Left lobe of liver (tissue), 2 donors: ENCODE data around the gene PCDHB2. TPM values are rescaled to one million over a fixed set of nuclear protein-coding genes. Genes with fewer than 3 reads are reported as not detected.
A peak's percentile ranks its signal among the peaks of the same experiment; 100 is the strongest.
"Not testable (repeated sequence)": the region's sequence is repeated elsewhere in the genome, so short reads cannot be mapped to it uniquely, and the experiment has no call there.

Experiments
- ATAC-seq: fragments of 200-7000 bp; cut with Tn5 transposase; one replicate; pipeline ENCODE4 v1.9.1; 2020; ENCODE audit warnings: mild to moderate bottlenecking, moderate library complexity
- DNase-seq: peaks from one replicate; pipeline ENCODE4 v3.0.0-alpha.2; 2020; ENCODE audit warnings: low spot score
- total RNA-seq: library from RNA; stranded (reverse); gene quantifications from one replicate; pipeline ENCODE4 v1.2.1, GENCODE V29; 2021
- donor health status: DM: no; HTN: no; CAD: no; lungs with moderate emphysema.
- donor health status: DM: no; HTN: yes; CAD: no.

PCDHB2 gene
- 0.08 TPM for total RNA-seq

- no peak for ATAC-seq
Observed at GRCh38 chr5:141094481-141095262, at the start of gene PCDHB2. Gene PCDHB2, plus strand, starts transcription at chr5:141094615. Its CDS starts 176 bp downstream, at chr5:141094791.

GRCh38 chr5:141050622-141051520, 43.5 kb upstream of the PCDHB2 start, which contains the start of gene PCDHB1:
Gene PCDHB1, plus strand, starts transcription at chr5:141051374. Its CDS starts 97 bp downstream, at chr5:141051471.
- DNase-seq (no peak), ATAC-seq (peak; percentile 91)

More at GRCh38 chr5:141094481-141095262, at the start of gene PCDHB2:
- DNase-seq: no peak

- DNase-seq: no peak
- ATAC-seq: peak; percentile 59
Observed at GRCh38 chr5:141051521-141051866, 42.9 kb upstream of the PCDHB2 start.

- no peak for ATAC-seq
- DNase-seq: no peak
Observed at GRCh38 chr5:141077826-141078225, 16.6 kb upstream of the PCDHB2 start.

- ATAC-seq: no peak
Observed at GRCh38 chr5:141082228-141082627, 12.2 kb upstream of the PCDHB2 start.

GRCh38 chr5:141084487-141084989, 9.9 kb upstream of the PCDHB2 start:
- ATAC-seq (peak; percentile 100), DNase-seq (peak; percentile 55)

More at GRCh38 chr5:141082228-141082627, 12.2 kb upstream of the PCDHB2 start:
- DNase-seq: no peak

GRCh38 chr5:141095263-141095641, 837 bp downstream of the PCDHB2 start:
- no peak for ATAC-seq
- no peak for DNase-seq

GRCh38 chr5:141096181-141096580, 1.8 kb downstream of the PCDHB2 start:
- not testable (repeated sequence) for ATAC-seq, DNase-seq

- not testable (repeated sequence) for DNase-seq, ATAC-seq
Observed at GRCh38 chr5:141096586-141096985, 2.2 kb downstream of the PCDHB2 start.

- ATAC-seq (no peak), DNase-seq (no peak)
Observed at GRCh38 chr5:141100243-141100805, 5.9 kb downstream of the PCDHB2 start, which contains the start of gene PCDHB3. Gene PCDHB3, plus strand, starts transcription at chr5:141100473. Its CDS starts 177 bp downstream, at chr5:141100650.

GRCh38 chr5:141101059-141101458, 6.6 kb downstream of the PCDHB2 start:
- ATAC-seq (no peak), DNase-seq (no peak)

GRCh38 chr5:141102070-141102469, 7.7 kb downstream of the PCDHB2 start:
- ATAC-seq, DNase-seq: not testable (repeated sequence)

- not testable (repeated sequence) for DNase-seq, ATAC-seq
Observed at GRCh38 chr5:141102471-141102870, 8.1 kb downstream of the PCDHB2 start.

- DNase-seq (no peak), ATAC-seq (no peak)
Observed at GRCh38 chr5:141105350-141105749, 10.9 kb downstream of the PCDHB2 start.

GRCh38 chr5:141119250-141119649, 24.8 kb downstream of the PCDHB2 start:
- ATAC-seq (no peak), DNase-seq (no peak)

GRCh38 chr5:141121563-141121962, 27.1 kb downstream of the PCDHB2 start, which contains the start of gene PCDHB4:
Gene PCDHB4, plus strand, starts transcription at chr5:141121818. Its CDS starts 181 bp downstream, at chr5:141121999.
- ATAC-seq (no peak), DNase-seq (no peak)

GRCh38 chr5:141121985-141122384, 27.6 kb downstream of the PCDHB2 start:
- no peak for DNase-seq

GRCh38 chr5:141123396-141124135, 29.2 kb downstream of the PCDHB2 start:
- not testable (repeated sequence) for ATAC-seq, DNase-seq

More at GRCh38 chr5:141121985-141122384, 27.6 kb downstream of the PCDHB2 start:
- ATAC-seq: no peak

- DNase-seq (no peak), ATAC-seq (no peak)
Observed at GRCh38 chr5:141127305-141127704, 32.9 kb downstream of the PCDHB2 start.
